Measurements from ENCODE around the gene PTPRK.

PTPRK gene

GRCh38 chr6:128311944-128312570 is 208.3 kb downstream of the PTPRK start:
- Histone ChIP-seq H3K27me3 (ENCODE audit: control insufficient read depth in 1 of 2, insufficient read depth in 2 of 2, low read length in 2 of 2) (no peaks in the 10 kb centered on the region), H3K9ac (ENCODE audit: low read depth in 1 of 2, low read length in 2 of 2) (no peak overlapping the region)

GRCh38 chr6:128310451-128310850 is 209.9 kb downstream of the PTPRK start:
- Histone ChIP-seq H3K27ac (ENCODE audit: low read depth, low read length) (no peak overlapping the region), H3K36me3 (ENCODE audit: control insufficient read depth in 1 of 2, insufficient read depth in 2 of 2, low read length in 2 of 2) (no peaks in the 10 kb centered on the region)

More at GRCh38 chr6:128311944-128312570, 208.3 kb downstream of the PTPRK start:
- no peak overlapping the region for H3K4me3 ChIP-seq (ENCODE audit: low read depth in 1 of 2, low read length in 2 of 2)
- H3K4me1 ChIP-seq (ENCODE audit: control insufficient read depth in 1 of 2, insufficient read depth in 2 of 2, low read length in 2 of 2) = no peaks in the 10 kb centered on the region
- H3K27ac ChIP-seq (ENCODE audit: low read depth, low read length) = no peak overlapping the region
- no peaks in the 10 kb centered on the region for H3K36me3 ChIP-seq (ENCODE audit: control insufficient read depth in 1 of 2, insufficient read depth in 2 of 2, low read length in 2 of 2)
- no peaks in the 10 kb centered on the region for H3K9me3 ChIP-seq (ENCODE audit: control insufficient read depth in 1 of 2, low read length in 2 of 2)

GRCh38 chr6:128307671-128308070 is 212.7 kb downstream of the PTPRK start:
- H3K27ac ChIP-seq (ENCODE audit: low read depth, low read length) = no peak overlapping the region
- H3K36me3 ChIP-seq (ENCODE audit: control insufficient read depth in 1 of 2, insufficient read depth in 2 of 2, low read length in 2 of 2) = no peaks in the 10 kb centered on the region
- H3K9ac ChIP-seq (ENCODE audit: low read depth in 1 of 2, low read length in 2 of 2) = no peak overlapping the region
- H3K4me3 ChIP-seq (ENCODE audit: low read depth in 1 of 2, low read length in 2 of 2) = no peak overlapping the region
- no peaks in the 10 kb centered on the region for H3K4me1 ChIP-seq (ENCODE audit: control insufficient read depth in 1 of 2, insufficient read depth in 2 of 2, low read length in 2 of 2)
- no peaks in the 10 kb centered on the region for H3K27me3 ChIP-seq (ENCODE audit: control insufficient read depth in 1 of 2, insufficient read depth in 2 of 2, low read length in 2 of 2)
- no peaks in the 10 kb centered on the region for H3K9me3 ChIP-seq (ENCODE audit: control insufficient read depth in 1 of 2, low read length in 2 of 2)

More at GRCh38 chr6:128310451-128310850, 209.9 kb downstream of the PTPRK start:
- no peaks in the 10 kb centered on the region for H3K4me1 ChIP-seq (ENCODE audit: control insufficient read depth in 1 of 2, insufficient read depth in 2 of 2, low read length in 2 of 2)
- no peak overlapping the region for H3K9ac ChIP-seq (ENCODE audit: low read depth in 1 of 2, low read length in 2 of 2)
- H3K4me3 ChIP-seq (ENCODE audit: low read depth in 1 of 2, low read length in 2 of 2) = no peak overlapping the region
- no peaks in the 10 kb centered on the region for H3K27me3 ChIP-seq (ENCODE audit: control insufficient read depth in 1 of 2, insufficient read depth in 2 of 2, low read length in 2 of 2)
- H3K9me3 ChIP-seq (ENCODE audit: control insufficient read depth in 1 of 2, low read length in 2 of 2) = no peaks in the 10 kb centered on the region

DNA sequence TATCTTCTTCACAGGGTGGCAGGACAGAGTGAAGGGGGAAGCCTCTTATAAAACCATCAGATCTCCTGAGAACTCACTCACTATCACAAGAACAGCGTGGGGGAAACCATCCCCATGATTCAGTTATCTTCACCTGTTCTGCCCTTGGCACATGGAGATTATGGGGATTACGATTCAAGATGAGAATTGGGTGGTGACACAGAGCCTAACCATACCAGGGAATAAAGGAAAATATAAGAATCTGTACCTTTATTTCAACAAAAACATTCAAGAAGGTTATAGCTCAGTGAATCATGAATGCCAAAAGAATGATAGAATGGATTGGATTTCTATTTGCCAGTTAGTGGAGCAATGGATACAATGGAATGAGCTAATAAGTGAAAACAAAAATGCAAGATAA is 214.4 kb downstream of the PTPRK start:
- no peaks in the 10 kb centered on the region for H3K36me3 ChIP-seq (ENCODE audit: control insufficient read depth in 1 of 2, insufficient read depth in 2 of 2, low read length in 2 of 2)
- no peak overlapping the region for H3K27ac ChIP-seq (ENCODE audit: low read depth, low read length)
- H3K4me1 ChIP-seq (ENCODE audit: control insufficient read depth in 1 of 2, insufficient read depth in 2 of 2, low read length in 2 of 2) = no peaks in the 10 kb centered on the region
- H3K9ac ChIP-seq (ENCODE audit: low read depth in 1 of 2, low read length in 2 of 2) = no peak overlapping the region
- H3K27me3 ChIP-seq (ENCODE audit: control insufficient read depth in 1 of 2, insufficient read depth in 2 of 2, low read length in 2 of 2) = no peaks in the 10 kb centered on the region
- H3K9me3 ChIP-seq (ENCODE audit: control insufficient read depth in 1 of 2, low read length in 2 of 2) = no peaks in the 10 kb centered on the region
- no peak overlapping the region for H3K4me3 ChIP-seq (ENCODE audit: low read depth in 1 of 2, low read length in 2 of 2)

- Histone ChIP-seq H3K36me3 (ENCODE audit: control insufficient read depth in 1 of 2, insufficient read depth in 2 of 2, low read length in 2 of 2) (no peaks in the 10 kb centered on the region), H3K9ac (ENCODE audit: low read depth in 1 of 2, low read length in 2 of 2) (no peak overlapping the region), H3K4me3 (ENCODE audit: low read depth in 1 of 2, low read length in 2 of 2) (no peak overlapping the region), H3K27me3 (ENCODE audit: control insufficient read depth in 1 of 2, insufficient read depth in 2 of 2, low read length in 2 of 2) (no peaks in the 10 kb centered on the region), H3K4me1 (ENCODE audit: control insufficient read depth in 1 of 2, insufficient read depth in 2 of 2, low read length in 2 of 2) (no peaks in the 10 kb centered on the region), H3K9me3 (ENCODE audit: control insufficient read depth in 1 of 2, low read length in 2 of 2) (no peaks in the 10 kb centered on the region), H3K27ac (ENCODE audit: low read depth, low read length) (no peak overlapping the region)
Observed at GRCh38 chr6:128305228-128305627, 215.2 kb downstream of the PTPRK start.

DNA sequence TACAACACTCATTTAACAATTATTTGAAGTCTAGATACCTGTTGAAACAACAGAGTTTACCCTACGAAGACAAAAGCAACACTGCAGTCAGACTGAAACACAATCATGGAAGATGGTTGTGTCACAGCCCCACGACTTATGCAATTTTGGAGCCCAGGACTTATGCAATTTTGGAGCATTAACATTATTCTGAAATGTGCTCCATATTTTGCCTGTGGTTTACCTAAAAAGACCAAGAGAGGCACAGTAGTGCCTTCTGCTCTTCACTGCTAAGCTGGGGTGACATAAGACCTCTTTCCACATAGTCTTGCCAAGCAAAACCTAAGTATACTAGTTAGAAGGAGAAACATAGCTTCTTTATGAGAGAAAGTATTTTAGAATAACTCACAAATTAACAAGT is 216.5 kb downstream of the PTPRK start:
- Histone ChIP-seq H3K9ac (ENCODE audit: low read depth in 1 of 2, low read length in 2 of 2) (no peak overlapping the region), H3K27ac (ENCODE audit: low read depth, low read length) (no peak overlapping the region), H3K27me3 (ENCODE audit: control insufficient read depth in 1 of 2, insufficient read depth in 2 of 2, low read length in 2 of 2) (no peaks in the 10 kb centered on the region), H3K4me3 (ENCODE audit: low read depth in 1 of 2, low read length in 2 of 2) (no peak overlapping the region), H3K4me1 (ENCODE audit: control insufficient read depth in 1 of 2, insufficient read depth in 2 of 2, low read length in 2 of 2) (no peaks in the 10 kb centered on the region), H3K9me3 (ENCODE audit: control insufficient read depth in 1 of 2, low read length in 2 of 2) (no peaks in the 10 kb centered on the region), H3K36me3 (ENCODE audit: control insufficient read depth in 1 of 2, insufficient read depth in 2 of 2, low read length in 2 of 2) (no peaks in the 10 kb centered on the region)

DNA sequence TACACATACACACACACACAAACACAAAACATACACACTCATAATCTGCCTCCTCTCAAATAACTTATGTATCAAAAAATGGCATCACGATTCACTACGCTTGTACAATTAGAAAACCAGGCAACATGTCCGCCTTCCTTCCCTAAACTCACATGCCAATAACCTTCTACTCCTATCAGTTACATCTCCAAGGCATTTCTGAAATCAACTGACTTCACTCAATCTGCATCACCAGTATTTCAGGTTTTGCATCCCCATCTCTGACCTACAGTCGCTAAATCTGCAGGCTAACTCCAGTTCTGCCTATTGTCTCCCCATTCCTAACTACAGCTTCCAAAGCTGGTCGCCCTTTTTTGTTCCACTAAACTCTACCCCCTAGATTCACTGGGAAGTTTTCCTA is 217.5 kb downstream of the PTPRK start:
- H3K27me3 ChIP-seq (ENCODE audit: control insufficient read depth in 1 of 2, insufficient read depth in 2 of 2, low read length in 2 of 2) = no peaks in the 10 kb centered on the region
- H3K27ac ChIP-seq (ENCODE audit: low read depth, low read length) = no peak overlapping the region
- no peaks in the 10 kb centered on the region for H3K36me3 ChIP-seq (ENCODE audit: control insufficient read depth in 1 of 2, insufficient read depth in 2 of 2, low read length in 2 of 2)
- no peak overlapping the region for H3K9ac ChIP-seq (ENCODE audit: low read depth in 1 of 2, low read length in 2 of 2)
- H3K9me3 ChIP-seq (ENCODE audit: control insufficient read depth in 1 of 2, low read length in 2 of 2) = no peaks in the 10 kb centered on the region
- H3K4me3 ChIP-seq (ENCODE audit: low read depth in 1 of 2, low read length in 2 of 2) = no peak overlapping the region
- no peaks in the 10 kb centered on the region for H3K4me1 ChIP-seq (ENCODE audit: control insufficient read depth in 1 of 2, insufficient read depth in 2 of 2, low read length in 2 of 2)

DNA sequence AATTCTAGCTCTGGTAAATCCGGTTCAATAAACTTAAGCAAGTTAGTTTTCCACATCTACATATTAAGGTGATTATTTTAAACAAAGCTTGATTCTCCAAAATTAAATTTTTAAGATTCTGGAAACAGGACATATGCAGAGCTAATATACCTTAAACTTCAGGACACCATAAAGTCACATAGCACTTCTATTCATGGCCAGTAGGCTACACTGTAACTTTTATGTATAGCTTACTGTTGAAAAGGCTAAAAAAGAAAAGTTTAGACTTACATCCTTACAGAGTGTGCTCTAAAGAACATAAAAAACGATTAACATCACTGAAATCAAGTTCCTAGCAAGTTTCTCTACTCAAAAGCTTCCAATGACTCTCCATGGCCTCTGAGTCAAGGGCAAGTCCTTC is 224.7 kb downstream of the PTPRK start:
- no peaks in the 10 kb centered on the region for H3K27me3 ChIP-seq (ENCODE audit: control insufficient read depth in 1 of 2, insufficient read depth in 2 of 2, low read length in 2 of 2)
- no peak overlapping the region for H3K4me3 ChIP-seq (ENCODE audit: low read depth in 1 of 2, low read length in 2 of 2)
- H3K9ac ChIP-seq (ENCODE audit: low read depth in 1 of 2, low read length in 2 of 2) = no peak overlapping the region
- H3K4me1 ChIP-seq (ENCODE audit: control insufficient read depth in 1 of 2, insufficient read depth in 2 of 2, low read length in 2 of 2) = no peaks in the 10 kb centered on the region
- H3K27ac ChIP-seq (ENCODE audit: low read depth, low read length) = no peak overlapping the region
- H3K9me3 ChIP-seq (ENCODE audit: control insufficient read depth in 1 of 2, low read length in 2 of 2) = no peaks in the 10 kb centered on the region
- H3K36me3 ChIP-seq (ENCODE audit: control insufficient read depth in 1 of 2, insufficient read depth in 2 of 2, low read length in 2 of 2) = no peaks in the 10 kb centered on the region

DNA sequence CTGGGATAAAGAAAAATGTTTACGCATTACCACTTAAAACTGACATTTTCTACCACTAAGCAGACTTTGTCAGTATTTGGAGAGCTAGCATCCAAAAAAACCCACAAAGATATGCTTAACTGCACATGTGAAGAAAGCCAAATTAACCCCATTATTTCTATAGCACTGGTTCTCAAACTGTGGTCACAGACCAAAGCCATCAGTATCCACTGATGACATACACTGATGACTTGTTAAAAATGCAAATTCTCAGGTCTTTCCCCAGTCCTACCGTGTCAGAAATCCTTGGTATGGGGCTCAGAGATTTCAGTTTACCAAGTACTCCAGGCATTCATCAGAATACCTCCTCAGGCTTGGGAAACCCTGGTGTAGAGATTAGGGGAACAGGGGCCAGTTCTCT is 230.2 kb downstream of the PTPRK start:
- Histone ChIP-seq H3K27me3 (ENCODE audit: control insufficient read depth in 1 of 2, insufficient read depth in 2 of 2, low read length in 2 of 2) (no peaks in the 10 kb centered on the region), H3K9me3 (ENCODE audit: control insufficient read depth in 1 of 2, low read length in 2 of 2) (no peaks in the 10 kb centered on the region), H3K9ac (ENCODE audit: low read depth in 1 of 2, low read length in 2 of 2) (no peak overlapping the region), H3K27ac (ENCODE audit: low read depth, low read length) (no peak overlapping the region), H3K4me1 (ENCODE audit: control insufficient read depth in 1 of 2, insufficient read depth in 2 of 2, low read length in 2 of 2) (peaks cover 0 to 4% of the 10 kb centered on the region in 2 donors), H3K36me3 (ENCODE audit: control insufficient read depth in 1 of 2, insufficient read depth in 2 of 2, low read length in 2 of 2) (no peaks in the 10 kb centered on the region), H3K4me3 (ENCODE audit: low read depth in 1 of 2, low read length in 2 of 2) (no peak overlapping the region)

GRCh38 chr6:128284128-128284527 is 236.3 kb downstream of the PTPRK start:
- no peaks in the 10 kb centered on the region for H3K27me3 ChIP-seq (ENCODE audit: control insufficient read depth in 1 of 2, insufficient read depth in 2 of 2, low read length in 2 of 2)
- no peaks in the 10 kb centered on the region for H3K9me3 ChIP-seq (ENCODE audit: control insufficient read depth in 1 of 2, low read length in 2 of 2)
- H3K9ac ChIP-seq (ENCODE audit: low read depth in 1 of 2, low read length in 2 of 2) = no peak overlapping the region
- peaks cover 0 to 4% of the 10 kb centered on the region in 2 donors for H3K4me1 ChIP-seq (ENCODE audit: control insufficient read depth in 1 of 2, insufficient read depth in 2 of 2, low read length in 2 of 2)
- no peak overlapping the region for H3K27ac ChIP-seq (ENCODE audit: low read depth, low read length)
- no peak overlapping the region for H3K4me3 ChIP-seq (ENCODE audit: low read depth in 1 of 2, low read length in 2 of 2)
- no peaks in the 10 kb centered on the region for H3K36me3 ChIP-seq (ENCODE audit: control insufficient read depth in 1 of 2, insufficient read depth in 2 of 2, low read length in 2 of 2)

- Histone ChIP-seq H3K4me1 (ENCODE audit: control insufficient read depth in 1 of 2, insufficient read depth in 2 of 2, low read length in 2 of 2) (peaks cover 0 to 4% of the 10 kb centered on the region in 2 donors), H3K27ac (ENCODE audit: low read depth, low read length) (no peak overlapping the region), H3K36me3 (ENCODE audit: control insufficient read depth in 1 of 2, insufficient read depth in 2 of 2, low read length in 2 of 2) (no peaks in the 10 kb centered on the region), H3K4me3 (ENCODE audit: low read depth in 1 of 2, low read length in 2 of 2) (no peak overlapping the region), H3K9ac (ENCODE audit: low read depth in 1 of 2, low read length in 2 of 2) (no peak overlapping the region), H3K27me3 (ENCODE audit: control insufficient read depth in 1 of 2, insufficient read depth in 2 of 2, low read length in 2 of 2) (no peaks in the 10 kb centered on the region), H3K9me3 (ENCODE audit: control insufficient read depth in 1 of 2, low read length in 2 of 2) (no peaks in the 10 kb centered on the region)
Observed at GRCh38 chr6:128282961-128283360, 237.4 kb downstream of the PTPRK start.

Measured in duodenal mucosa (tissue), 2 donors.